PC-3 (cell line): ENCODE results near the gene TACO1.

Source experiments
- EZH2 ChIP-seq: fragments of 300-600 bp; sonication (generic); IDR thresholded peaks from one replicate; pipeline ENCODE4 v1.6.1; 2017; ENCODE audit warnings: antibody characterized with exemption, mild to moderate bottlenecking, low read length; ENCODE audit not compliant: unreplicated experiment
- EZH2phosphoT487 ChIP-seq: fragments of 300-600 bp; sonication (generic); IDR thresholded peaks from 2 replicates; pipeline ENCODE4 v1.6.1; 2018; ENCODE audit warnings: mild to moderate bottlenecking, antibody characterized with exemption, low read length, borderline replicate concordance
- TF ChIP-seq, protein P1 (sequence below): fragments of 300-600 bp; sonication (generic); conservative IDR thresholded peaks from 2 replicates; pipeline ENCODE4 v1.5.1; 2017; ENCODE audit warnings: antibody characterized with exemption, low read depth, mild to moderate bottlenecking, low read length

DNA sequence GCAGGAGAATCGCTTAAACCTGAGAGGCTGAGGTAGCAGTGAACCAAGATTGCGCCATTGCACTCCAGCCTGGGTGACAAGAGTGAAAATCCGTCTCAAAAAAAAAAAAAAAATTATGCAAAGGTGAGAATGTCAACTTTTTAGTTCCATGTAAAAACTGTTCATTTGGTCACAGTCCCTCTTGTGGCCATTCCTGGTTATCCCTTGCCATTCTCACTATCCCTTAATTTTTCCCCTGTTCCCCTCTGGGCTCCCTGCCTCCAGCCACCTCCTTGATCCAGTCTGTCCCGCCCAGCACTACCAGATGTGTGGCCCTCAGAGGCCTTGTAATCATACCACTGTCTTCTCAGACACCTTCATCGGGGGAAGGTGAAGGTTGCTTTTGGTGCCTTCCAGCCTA is 27.1 kb upstream of the TACO1 start:
- TF ChIP-seq EZH2phosphoT487 (no peak), EZH2 (no peak)
- TF ChIP-seq, protein P1, sequence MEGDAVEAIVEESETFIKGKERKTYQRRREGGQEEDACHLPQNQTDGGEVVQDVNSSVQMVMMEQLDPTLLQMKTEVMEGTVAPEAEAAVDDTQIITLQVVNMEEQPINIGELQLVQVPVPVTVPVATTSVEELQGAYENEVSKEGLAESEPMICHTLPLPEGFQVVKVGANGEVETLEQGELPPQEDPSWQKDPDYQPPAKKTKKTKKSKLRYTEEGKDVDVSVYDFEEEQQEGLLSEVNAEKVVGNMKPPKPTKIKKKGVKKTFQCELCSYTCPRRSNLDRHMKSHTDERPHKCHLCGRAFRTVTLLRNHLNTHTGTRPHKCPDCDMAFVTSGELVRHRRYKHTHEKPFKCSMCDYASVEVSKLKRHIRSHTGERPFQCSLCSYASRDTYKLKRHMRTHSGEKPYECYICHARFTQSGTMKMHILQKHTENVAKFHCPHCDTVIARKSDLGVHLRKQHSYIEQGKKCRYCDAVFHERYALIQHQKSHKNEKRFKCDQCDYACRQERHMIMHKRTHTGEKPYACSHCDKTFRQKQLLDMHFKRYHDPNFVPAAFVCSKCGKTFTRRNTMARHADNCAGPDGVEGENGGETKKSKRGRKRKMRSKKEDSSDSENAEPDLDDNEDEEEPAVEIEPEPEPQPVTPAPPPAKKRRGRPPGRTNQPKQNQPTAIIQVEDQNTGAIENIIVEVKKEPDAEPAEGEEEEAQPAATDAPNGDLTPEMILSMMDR = peak; percentile 62
